G401 (cell line): Measurements from ENCODE around the gene KRT32. TPM values are rescaled to one million over a fixed set of nuclear protein-coding genes. Genes with fewer than 3 reads are reported as not detected.

Source experiments
- DNase-seq: peaks from one replicate; pipeline ENCODE4 v3.0.0-alpha.2; 2015; ENCODE audit warnings: low spot score
- in situ Hi-C: cut with HindIII; loops from 2 replicates; pipeline ENCODE4 v1.10.0; 2016; ENCODE audit warnings: low sequenced_read_pairs, mixed read lengths
- total RNA-seq: library from RNA; depleted of rRNA; stranded (reverse); fragments of >200 nt; shearing (Covaris generic); gene quantifications from 2 replicates; pipeline ENCODE4 v1.2.3, GENCODE V29; 2014

The KRT32 gene
- total RNA-seq, 1 experiment from 2014 or later = not detected

DNA sequence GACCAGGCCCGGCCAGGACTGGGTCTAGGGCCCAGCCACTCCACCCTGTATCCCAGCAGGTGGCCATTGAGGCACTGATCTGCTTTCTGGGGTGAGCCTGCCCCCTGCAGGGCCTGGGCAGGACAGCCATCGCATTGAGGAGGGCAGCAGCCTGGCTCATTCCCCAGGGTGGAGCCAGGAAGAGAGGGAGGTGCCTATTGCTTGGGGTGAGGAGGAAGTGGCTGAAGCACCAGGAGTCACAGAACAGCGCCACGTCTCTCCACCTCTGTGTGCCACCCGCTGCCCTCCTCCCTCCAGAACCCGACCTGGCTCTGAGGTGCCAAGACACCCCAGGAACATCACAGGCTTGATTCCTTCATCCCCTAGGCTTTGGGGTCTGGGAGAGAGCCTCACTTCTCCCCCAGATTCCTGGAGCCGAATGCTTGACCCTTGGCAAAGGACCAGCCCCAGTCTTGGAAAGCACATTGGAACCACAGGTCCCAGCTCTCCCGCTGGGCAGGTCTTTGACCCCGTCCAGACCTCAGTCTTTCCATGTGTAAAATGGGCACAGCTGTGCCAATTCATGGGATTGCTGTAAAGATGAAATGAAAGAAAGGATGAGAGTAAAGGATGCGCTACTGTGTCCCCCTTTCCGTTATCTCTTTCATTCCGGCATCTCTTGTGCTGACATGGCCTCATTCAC, 29.8 kb upstream of the KRT32 start:
- in situ Hi-C loops = no loop called here
- peak; percentile 22 for DNase-seq

DNA sequence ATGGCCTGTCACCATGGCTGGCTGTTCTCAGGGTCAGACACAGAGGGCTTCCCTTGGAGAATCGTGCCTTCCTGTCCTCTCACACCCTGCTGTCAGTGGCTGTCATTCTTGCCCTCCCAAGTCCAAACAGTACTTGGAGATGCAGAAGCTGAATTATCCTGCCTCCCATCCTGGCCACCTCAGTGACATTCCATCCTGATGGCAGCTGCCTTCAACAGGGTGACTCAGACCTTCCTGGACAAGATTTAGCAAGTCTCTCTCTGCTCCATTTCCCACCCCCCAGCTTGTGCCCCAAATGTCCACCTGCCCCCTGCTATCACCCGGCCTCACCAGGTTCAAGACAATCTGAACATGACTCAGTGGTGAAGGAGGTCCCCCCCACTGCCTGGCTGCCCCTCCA, 27.3 kb upstream of the KRT32 start:
- DNase-seq = no peak
- in situ Hi-C loops = no loop called here

GRCh38 chr17:41492771-41493170, 25.6 kb upstream of the KRT32 start:
- no peak for DNase-seq

GRCh38 chr17:41492351-41492750, 25.2 kb upstream of the KRT32 start:
- in situ Hi-C loops = no loop called here
- no peak for DNase-seq

More at GRCh38 chr17:41492771-41493170, 25.6 kb upstream of the KRT32 start:
- in situ Hi-C loops = no loop called here

DNA sequence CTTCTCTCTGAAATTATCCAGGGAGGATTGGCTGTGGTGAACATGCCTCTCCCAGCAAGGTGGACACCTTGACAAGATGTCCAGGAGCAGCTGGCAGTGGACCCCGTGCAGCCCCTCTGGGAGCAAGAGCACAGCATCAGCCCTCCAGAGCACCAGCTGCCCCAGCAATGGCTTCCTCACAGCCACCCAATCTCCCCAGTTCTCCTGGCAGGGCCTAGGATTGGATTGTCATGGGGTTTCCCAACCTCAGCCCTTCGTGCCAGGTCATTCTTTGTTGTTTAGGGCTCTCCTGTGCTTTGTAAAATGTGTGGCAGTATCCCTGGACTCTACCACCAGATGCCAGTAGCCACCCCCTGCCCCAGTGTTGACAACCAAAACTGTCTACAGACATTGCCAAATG, 24.3 kb upstream of the KRT32 start:
- in situ Hi-C loops = no loop called here
- DNase-seq = no peak

DNA sequence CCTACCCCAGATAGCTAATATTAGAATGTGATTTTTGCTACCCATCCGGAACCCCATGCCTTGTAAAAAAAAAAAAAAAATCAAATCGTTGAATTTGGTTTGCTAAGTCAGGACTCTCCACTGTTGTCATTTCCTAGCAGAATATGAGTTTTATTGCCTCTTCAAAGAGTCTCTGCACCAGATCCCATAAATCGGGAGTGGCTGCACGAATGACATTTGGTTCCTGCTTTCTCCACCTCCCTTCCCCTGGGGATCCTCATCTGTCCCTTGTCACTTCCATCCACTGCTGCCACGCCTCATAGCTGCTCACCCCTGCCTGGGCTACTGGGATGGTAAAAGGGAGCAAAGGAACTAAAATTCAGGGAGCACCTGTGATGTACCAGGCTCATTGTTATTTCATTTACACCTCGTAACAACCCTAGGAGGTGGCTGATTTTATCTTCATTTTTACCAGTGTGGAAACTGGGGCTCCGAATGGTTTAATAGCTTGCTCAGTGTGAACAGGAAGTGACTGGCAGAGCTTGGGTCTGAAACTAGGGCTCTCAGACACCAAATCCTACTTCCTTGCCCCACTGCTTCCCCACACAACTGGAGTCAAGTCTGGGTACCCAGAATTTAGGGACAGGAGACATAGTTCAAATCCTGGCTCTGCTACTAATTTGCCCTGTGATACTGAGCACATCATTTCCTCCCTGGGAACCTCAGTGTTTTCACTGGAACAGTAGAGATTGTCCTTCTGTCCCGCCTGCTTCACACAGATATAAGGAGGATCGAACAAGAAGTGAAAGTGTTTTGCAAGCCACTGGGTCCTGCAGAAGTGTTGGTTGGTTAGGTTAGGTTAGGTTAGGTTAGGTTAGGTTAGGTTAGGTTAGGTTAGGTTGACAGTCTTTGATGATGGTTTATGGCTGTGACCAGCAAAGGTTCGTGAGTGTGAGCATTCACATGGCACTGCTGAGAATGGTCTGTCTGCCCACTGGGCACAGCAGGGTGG, 23.1 kb upstream of the KRT32 start:
- no peak for DNase-seq
- in situ Hi-C loops = no loop called here

DNA sequence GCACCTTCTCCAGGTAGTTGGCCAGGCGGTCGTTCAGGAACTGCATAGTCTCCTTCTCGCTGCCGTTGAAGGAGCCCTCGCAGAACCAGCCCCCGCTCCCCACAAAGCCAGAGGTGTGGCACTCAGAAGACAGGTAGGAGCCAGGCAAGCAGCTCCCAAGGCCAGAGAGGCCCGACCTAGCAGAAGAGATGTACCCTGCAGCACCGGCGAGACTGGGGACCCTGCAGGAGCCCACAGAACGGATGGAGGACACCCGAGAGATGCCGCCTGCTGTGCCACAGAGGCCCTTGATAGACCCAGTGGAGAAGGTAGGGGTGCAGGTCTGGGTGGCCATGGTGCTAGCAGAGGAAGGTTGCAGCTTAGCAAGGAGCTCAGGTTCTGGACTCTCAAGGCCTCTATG, 22.3 kb upstream of the KRT32 start, which contains the start of gene KRT36:
Gene KRT36 (minus strand): TSS at position 380 of the 400 bp plus-strand sequence. CDS start 46 bp downstream, at position 334.
- DNase-seq = no peak
- in situ Hi-C loops = no loop called here

GRCh38 chr17:41486809-41487530, 19.8 kb upstream of the KRT32 start:
- in situ Hi-C loops = no loop called here
- DNase-seq = no peak

- DNase-seq = no peak
- in situ Hi-C loops = no loop called here
Measured at GRCh38 chr17:41486316-41486715, 19.1 kb upstream of the KRT32 start.

DNA sequence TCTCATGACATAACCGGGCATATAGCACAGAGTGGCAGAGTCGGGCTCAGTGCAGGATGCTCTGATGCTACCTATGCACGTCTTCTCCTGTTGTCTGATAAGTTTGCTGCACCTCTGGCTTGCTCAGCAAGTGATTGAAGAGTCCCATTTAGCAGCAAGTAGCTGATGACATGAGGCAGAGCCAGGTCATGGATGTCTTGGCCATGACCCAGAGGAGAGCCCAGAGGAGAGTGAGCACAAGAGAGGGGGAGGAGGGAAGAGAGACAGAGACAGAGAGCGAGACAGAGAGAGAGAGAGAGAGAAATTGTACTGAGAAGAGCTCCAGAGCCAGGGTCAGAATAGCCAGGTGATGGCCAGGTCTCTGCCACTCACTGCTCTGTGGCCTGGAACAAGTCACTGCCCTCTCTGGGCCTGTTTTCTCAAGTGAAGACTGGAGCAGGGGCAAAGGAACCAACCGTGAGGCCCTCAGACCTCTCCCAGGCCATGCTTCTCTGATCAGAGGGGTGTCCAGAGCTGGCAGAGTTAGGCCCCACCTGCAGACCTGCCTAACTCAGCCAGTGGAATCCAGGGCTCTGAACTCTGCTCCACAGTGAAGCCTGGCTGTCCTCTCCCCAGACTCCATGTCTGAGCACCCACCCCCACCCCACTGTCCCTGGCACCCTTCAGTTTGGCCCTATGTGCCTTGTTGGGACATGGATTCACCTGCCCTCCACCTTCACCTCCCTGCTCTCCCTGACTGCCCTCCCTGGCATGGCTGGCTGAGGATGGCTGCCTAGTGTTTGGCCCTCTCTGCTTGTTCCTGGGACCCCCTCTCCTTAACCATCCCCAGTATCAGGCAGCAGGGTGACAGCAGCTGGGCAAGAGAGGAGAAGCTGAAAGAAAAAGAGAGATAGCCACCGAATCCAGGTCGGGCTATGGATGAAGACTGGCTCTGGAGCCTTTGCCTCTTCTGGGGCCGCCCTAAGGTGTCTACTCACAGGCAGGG, 18.0 kb upstream of the KRT32 start:
- DNase-seq = no peak
- in situ Hi-C loops = no loop called here

DNA sequence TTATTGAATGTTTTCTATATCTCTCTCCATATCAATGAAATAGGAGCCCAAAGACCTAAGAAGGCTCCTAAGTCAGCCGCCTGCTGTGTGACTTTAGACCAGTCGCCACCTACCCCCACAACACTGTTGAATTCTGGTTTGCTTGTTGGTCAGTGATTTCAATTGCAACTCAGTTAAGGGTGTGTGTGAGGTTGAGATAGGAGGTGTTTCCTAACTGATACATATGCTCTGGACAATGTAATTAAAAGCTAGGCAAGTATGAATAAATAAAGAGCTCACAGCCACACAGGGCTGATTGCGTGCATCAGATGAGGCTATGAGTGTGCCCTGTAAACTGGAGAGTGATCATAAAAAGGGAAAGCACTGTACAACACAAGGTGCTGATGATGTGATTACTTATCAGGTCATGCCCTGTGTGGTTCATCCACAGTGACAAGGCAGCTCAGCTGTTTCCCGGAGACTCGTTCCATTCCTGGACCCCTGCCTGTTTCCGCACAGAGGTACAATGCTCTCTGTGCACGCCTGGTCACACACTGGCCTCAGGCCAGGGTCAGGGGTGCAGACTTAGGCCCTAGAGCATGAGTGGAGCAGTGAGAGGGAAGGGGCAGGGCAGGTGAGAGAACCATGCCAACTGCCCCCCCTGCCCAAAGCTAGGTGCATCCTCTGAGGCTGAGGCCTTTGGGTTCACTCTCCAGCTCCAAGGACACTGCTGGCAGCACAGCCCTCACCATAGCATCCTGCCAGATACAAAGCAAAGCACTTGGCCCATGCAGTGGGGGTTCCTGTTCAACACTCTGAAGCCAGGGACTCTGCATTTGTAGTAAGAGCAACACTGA, 17.0 kb upstream of the KRT32 start:
- in situ Hi-C loops = no loop called here
- DNase-seq = no peak

- in situ Hi-C loops = no loop called here
- DNase-seq = no peak
Measured at GRCh38 chr17:41483531-41483930, 16.3 kb upstream of the KRT32 start.

GRCh38 chr17:41481036-41481435, 13.8 kb upstream of the KRT32 start, which contains the start of gene KRT35:
KRT35 (minus strand) TSS chr17:41481151; CDS start chr17:41481097, 54 bp downstream.
- no peak for DNase-seq
- in situ Hi-C loops = no loop called here

GRCh38 chr17:41480581-41480980, 13.4 kb upstream of the KRT32 start:
- no peak for DNase-seq
- in situ Hi-C loops = no loop called here

GRCh38 chr17:41480136-41480535, 12.9 kb upstream of the KRT32 start:
- DNase-seq = no peak
- in situ Hi-C loops = no loop called here

DNA sequence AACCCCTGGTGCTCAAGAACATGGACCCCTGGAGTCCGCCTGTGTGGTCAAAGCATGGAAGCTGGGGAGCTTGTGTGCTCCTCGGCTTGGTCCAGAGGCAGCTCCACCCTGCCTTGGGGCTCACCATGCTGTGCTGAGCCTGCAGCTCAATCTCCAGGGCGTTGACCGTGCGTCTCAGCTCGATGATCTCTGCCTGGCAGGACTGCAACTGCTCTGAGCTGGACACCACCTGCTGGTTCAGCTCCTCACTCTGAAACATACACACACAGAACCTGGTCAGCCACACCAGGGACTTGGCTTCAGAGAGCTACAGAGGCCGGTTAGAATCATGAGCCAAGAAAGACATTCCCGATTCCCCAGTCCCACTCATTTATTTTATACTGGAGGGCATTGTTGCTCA, 11.1 kb upstream of the KRT32 start:
- in situ Hi-C loops = no loop called here
- no peak for DNase-seq
